K562 (cell line): ENCODE results near the gene WDR20. TPM values are rescaled to one million over a fixed set of nuclear protein-coding genes. Genes with fewer than 3 reads are reported as not detected.

Experiments used
- ATAC-seq: fragments of 200-7000 bp; cut with Tn5 transposase; 3 replicates; pipeline ENCODE4 v1.9.1; 2020; ENCODE audit warnings: moderate library complexity
- BruUV-seq: library from RNA; stranded (reverse); fragments of 400-500 nt; replicated peaks from 2 replicates; lab custom pipeline; 2021; lab: Mats Ljungman, UMichigan
- CTCF ChIA-PET: fragments of 300-600 bp; formaldehyde crosslinking; extraction: SDS; loops from one replicate; lab custom pipeline; 2021; ENCODE audit warnings: low intra/inter-chr PET ratio; lab: Yijun Ruan, JAX
- POLR2A ChIA-PET: fragments of 300-600, 350-650 bp; sonication (Branson Sonifier 250); formaldehyde crosslinking; extraction: SDS; loops from one replicate; lab custom pipeline; 2021; ENCODE audit warnings: antibody characterized with exemption, inconsistent platforms; lab: Yijun Ruan, JAX
- DNase-seq, 4 experiments: peaks; one replicate each; pipeline versions ENCODE4 v3.0.0 to v3.0.0-alpha.2; 2011 to 2018; ENCODE audit warnings: low spot score in 3 of 4, mixed read lengths in 3 of 4; ENCODE audit errors: extremely low read depth in 1 of 4
- FAIRE-seq: peaks from 2 replicates; lab custom pipeline; 2011; peaks lifted over from hg19 to GRCh38; lab: Jason Lieb, UNC
- H2AFZ ChIP-seq: 2 replicates; pipeline ENCODE4 v1.6.0; 2011; ENCODE audit warnings: low read depth, low read length, control low read depth, inconsistent platforms
- H3K27ac ChIP-seq: fragments of 200-600 bp; 3 replicates; pipeline ENCODE4 v1.8.0; 2011; ENCODE audit warnings: low read depth, mild to moderate bottlenecking, control low read depth, inconsistent platforms, low read length, moderate library complexity, mixed read lengths; ENCODE audit errors: extremely low read depth
- H3K27me3 ChIP-seq, 2 experiments: fragments of 300-600 bp in 1 of 2; 2 replicates in 1 of 2; 3 replicates in 1 of 2; pipeline versions ENCODE4 v1.6.0 to v1.8.0; 2011; ENCODE audit warnings: inconsistent platforms in 2 of 2, low read length in 2 of 2, mild to moderate bottlenecking in 1 of 2, mixed read lengths in 1 of 2, moderate library complexity in 1 of 2; ENCODE audit not compliant: control insufficient read depth in 2 of 2, insufficient read depth in 2 of 2
- H3K36me3 ChIP-seq: fragments of 300-600 bp; 3 replicates; pipeline ENCODE4 v1.8.0; 2011; ENCODE audit warnings: mild to moderate bottlenecking, low read length, inconsistent platforms; ENCODE audit not compliant: control insufficient read depth, insufficient read depth
- H3K4me1 ChIP-seq, 2 experiments: fragments of 200-600 bp in 1 of 2; replicated peaks in 1 of 2; 2 replicates in 1 of 2; 3 replicates in 1 of 2; pipeline versions ENCODE4 v1.5.1 to v1.8.0; 2011; ENCODE audit warnings: inconsistent platforms in 2 of 2, low read length in 2 of 2, mild to moderate bottlenecking in 1 of 2, mixed read lengths in 1 of 2, moderate library complexity in 1 of 2; ENCODE audit not compliant: control insufficient read depth in 2 of 2, insufficient read depth in 2 of 2
- H3K4me2 ChIP-seq: 2 replicates; pipeline ENCODE4 v1.6.1; 2011; ENCODE audit warnings: low read length, control low read depth, inconsistent platforms, mixed read lengths; ENCODE audit not compliant: insufficient read depth
- H3K4me3 ChIP-seq: fragments of 200-600 bp; sonication (generic), shearing (Covaris generic); 2 replicates; pipeline ENCODE4 v1.5.1; 2016; ENCODE audit warnings: control low read depth, inconsistent platforms
- H3K79me2 ChIP-seq: fragments of 200-600 bp; 3 replicates; pipeline ENCODE4 v1.8.0; 2011; ENCODE audit warnings: low read length, inconsistent platforms; ENCODE audit not compliant: control insufficient read depth, insufficient read depth
- H3K9ac ChIP-seq, 2 experiments: 2 replicates each; pipeline versions ENCODE4 v1.6.0 to v1.6.1; 2011; ENCODE audit warnings: low read depth in 2 of 2, low read length in 2 of 2, control low read depth in 1 of 2, inconsistent platforms in 1 of 2, mild to moderate bottlenecking in 1 of 2, mixed read lengths in 1 of 2; ENCODE audit not compliant: insufficient read depth in 1 of 2
- H3K9me1 ChIP-seq: one replicate; pipeline ENCODE4 v1.6.0; 2011; ENCODE audit warnings: inconsistent platforms, mild to moderate bottlenecking, low read length, moderate library complexity; ENCODE audit not compliant: control insufficient read depth, insufficient read depth
- H3K9me3 ChIP-seq: replicated peaks from 2 replicates; pipeline ENCODE4 v1.5.1; 2011; ENCODE audit warnings: low read depth, low read length, inconsistent platforms; ENCODE audit not compliant: control insufficient read depth, insufficient read depth
- H4K20me1 ChIP-seq: replicated peaks from 2 replicates; pipeline ENCODE4 v1.6.1; 2011; ENCODE audit warnings: low read length, inconsistent platforms, mixed read lengths; ENCODE audit not compliant: control insufficient read depth, insufficient read depth
- C11orf30 ChIP-seq: fragments of 450-650 bp; IDR thresholded peaks from 2 replicates; pipeline ENCODE4 v1.6.1; 2016; ENCODE audit warnings: low read depth, mild to moderate bottlenecking
- HNRNPUL1 ChIP-seq: fragments of 200-400 bp; formaldehyde crosslinking; IDR thresholded peaks from 2 replicates; pipeline ENCODE4 v1.6.1; 2017; ENCODE audit warnings: low read length
- PCBP1 ChIP-seq: fragments of 200-400 bp; formaldehyde crosslinking; IDR thresholded peaks from 2 replicates; pipeline ENCODE4 v1.6.1; 2018; ENCODE audit warnings: mild to moderate bottlenecking, low read depth, low read length; ENCODE audit not compliant: poor library complexity, severe bottlenecking
- SREBF2 ChIP-seq: sonication (generic); formaldehyde crosslinking; IDR thresholded peaks from 2 replicates; pipeline ENCODE4 v1.4.0; 2020; ENCODE audit warnings: mild to moderate bottlenecking, missing genetic modification reagents
- ZNF316 ChIP-seq: fragments of 450-650 bp; IDR thresholded peaks from 2 replicates; pipeline ENCODE4 v1.6.1; 2016
- ZNF609 ChIP-seq: sonication (generic); formaldehyde crosslinking; IDR thresholded peaks from 2 replicates; pipeline ENCODE4 v1.8.1; 2023; ENCODE audit warnings: missing genetic modification reagents, mild to moderate bottlenecking, borderline replicate concordance
- WGBS: fragments of 100-300 bp; shearing (Covaris generic); methylation state at CpG from one replicate; pipeline ENCODE4 v1.1.6; 2016; ENCODE audit warnings: low coverage, mixed read lengths; ENCODE audit not compliant: insufficient coverage; ENCODE audit errors: missing lambda C conversion rate; 5-methylcytosine and 5-hydroxymethylcytosine counted together
- in situ Hi-C: fragments of 300-500 bp; cut with MboI; formaldehyde crosslinking; loops from 4 replicates; pipeline ENCODE4 v1.15.0; 2018; ENCODE audit warnings: inconsistent platforms, mixed read lengths
- intact Hi-C: fragments of 100-400 bp; cut with micrococcal nuclease; formaldehyde crosslinking; loops from 2 replicates; pipeline ENCODE4 v1.14.2; 2022
- polyA plus RNA-seq, 8 experiments: library from polyadenylated mRNA; depleted of rRNA in 4 of 8; stranded (reverse) in 5 of 8; unstranded in 3 of 8; fragments of >200 nt; fragmentation: Nextera tagmentation in 2 of 8; fragmentation: Illumina TruSeq in 1 of 8; extraction: Ambion mirVana in 2 of 8; extraction: Trizol in 1 of 8; gene quantifications; 2 replicates each; pipeline versions ENCODE4 v1.2.1 to v1.2.3, GENCODE V29; 2011 to 2014; ENCODE audit warnings: inconsistent platforms in 1 of 8, missing spikeins in 1 of 8
- total RNA-seq, 7 experiments: library from RNA; depleted of rRNA in 6 of 7; stranded (reverse); fragments of >200 nt in 6 of 7; fragmentation: Illumina TruSeq in 2 of 7; extraction: Trizol in 2 of 7; gene quantifications; 2 replicates each; pipeline versions ENCODE4 v1.2.1 to v1.2.3, GENCODE V29; 2011 to 2021; ENCODE audit warnings: low replicate concordance in 1 of 7

The WDR20 gene
- total and polyA plus RNA-seq, 9 of the 15 experiments (the other 6 are each of a cell fraction or from before 2014, with no cell fraction given) = 7.0 to 15.3 (median 11.8) TPM

DNA sequence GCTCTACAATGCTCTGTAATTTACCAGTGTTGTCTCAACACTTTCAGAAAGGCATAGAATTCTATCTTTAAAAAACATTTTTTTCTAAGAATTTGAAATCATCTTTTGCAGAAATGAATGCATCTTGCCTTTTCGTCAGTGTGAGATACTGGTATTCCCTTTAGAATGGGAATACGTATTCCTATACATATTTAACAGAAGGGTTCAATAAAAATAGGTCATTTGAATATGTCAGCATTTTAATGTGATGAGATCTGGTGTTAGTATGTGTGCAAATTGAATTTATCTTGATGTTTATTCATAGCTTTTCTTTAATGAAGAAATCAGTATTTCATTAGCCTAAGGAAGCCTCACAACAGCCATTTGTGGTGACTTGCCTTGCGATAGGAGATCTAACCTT lies 44.2 kb downstream of the WDR20 start:
- FAIRE-seq = no peak
- H3K4me3 ChIP-seq = no peak overlapping the region
- whole genome bisulfite sequencing = 98% methylated on average over 3 of the region's 3 CpGs
- POLR2A ChIA-PET = interaction anchor here (0.5 kb wide), 1 partner anchor 542 kb away, joined by 3 read pairs; no protein-coding TSS in a partner anchor
- intact Hi-C loops (no loop called here), in situ Hi-C loops (no loop called here)
- no peaks in the 10 kb centered on the region; the same call in 1 of the 2 replicates for H4K20me1 ChIP-seq
- no peak overlapping the region for H3K27ac ChIP-seq
- TF ChIP-seq C11orf30 = peak; percentile 27; the same call in 1 of the 2 replicates
- TF ChIP-seq ZNF316 = peak; percentile 63
- TF ChIP-seq PCBP1 = no peak
- no peak overlapping the region for H2AFZ ChIP-seq
- H3K9me1 ChIP-seq = peaks cover 3% of the 10 kb centered on the region
- no peaks in the 10 kb centered on the region for H3K27me3 ChIP-seq
- H3K36me3 ChIP-seq = peaks cover 3% of the 10 kb centered on the region; the same call in 1 of the 3 replicates
- H3K4me1 ChIP-seq = peaks cover 0 to 24% of the 10 kb centered on the region in 2 experiments; a peak in 3 of 5 replicates
- H3K9ac ChIP-seq = no peak overlapping the region
- peaks cover 74% of the 10 kb centered on the region for H3K79me2 ChIP-seq
- H3K4me2 ChIP-seq = no peak overlapping the region
- CTCF ChIA-PET = no interaction called here
- BruUV-seq = no TSS peak
- DNase-seq = no peak
- no peak for ATAC-seq
- no peaks in the 10 kb centered on the region for H3K9me3 ChIP-seq

DNA sequence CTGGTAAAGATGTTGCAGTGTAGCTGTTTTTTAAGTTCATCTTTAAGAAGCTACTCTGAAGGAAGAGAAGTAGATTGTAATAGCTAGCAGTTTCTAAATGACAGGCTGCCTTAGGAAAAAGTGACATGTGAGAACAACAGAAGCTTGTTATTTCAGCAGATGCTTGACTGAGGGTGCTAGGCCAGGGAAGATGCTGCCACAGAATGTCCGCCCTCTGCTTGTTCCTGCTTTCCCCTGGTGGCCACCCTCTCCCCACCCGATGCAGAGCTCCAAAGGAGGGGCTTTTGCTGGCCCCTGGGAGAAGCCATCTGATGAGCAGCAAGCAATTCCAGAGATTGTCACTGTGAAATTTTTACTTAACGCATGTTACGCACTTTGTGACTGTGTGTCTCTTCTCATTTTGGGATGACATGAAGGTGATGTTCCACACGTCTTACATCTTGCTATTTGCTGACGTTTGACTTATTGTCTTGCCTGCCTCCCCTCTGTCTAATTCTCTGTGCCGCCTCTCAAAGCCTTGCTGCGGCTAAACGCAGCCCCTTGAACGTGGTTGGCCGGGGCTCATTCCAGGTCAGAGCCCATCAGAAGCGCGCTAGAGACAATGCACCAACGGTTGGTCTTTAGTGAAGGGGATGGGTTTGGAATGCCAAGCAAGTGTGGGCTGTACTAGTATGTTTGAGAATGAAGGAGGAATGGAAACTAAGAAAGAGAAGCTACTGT lies 44.8 kb downstream of the WDR20 start:
- intact Hi-C loops = no loop called here
- H3K9ac ChIP-seq = no peak overlapping the region
- H4K20me1 ChIP-seq = no peaks in the 10 kb centered on the region; the same call in 1 of the 2 replicates
- H3K9me3 ChIP-seq = no peaks in the 10 kb centered on the region
- ChIA-PET CTCF (no interaction called here), POLR2A (interaction anchor here (0.5 kb wide), 1 partner anchor 73 kb away, joined by 3 read pairs; no protein-coding TSS in a partner anchor)
- ATAC-seq (no peak), FAIRE-seq (no peak), DNase-seq (no peak)
- H3K4me1 ChIP-seq = peaks cover 0 to 25% of the 10 kb centered on the region in 2 experiments; a peak in 3 of 5 replicates
- H3K27me3 ChIP-seq = no peaks in the 10 kb centered on the region
- peaks cover 3% of the 10 kb centered on the region; the same call in 1 of the 3 replicates for H3K36me3 ChIP-seq
- in situ Hi-C loops = no loop called here
- BruUV-seq = no TSS peak
- 86% methylated on average over 9 of the region's 14 CpGs for WGBS
- H3K4me3 ChIP-seq = no peak overlapping the region
- H3K79me2 ChIP-seq = peaks cover 74% of the 10 kb centered on the region
- TF ChIP-seq HNRNPUL1 (no peak), ZNF609 (no peak), ZNF316 (peak; percentile 50), SREBF2 (CRISPR knock-in tag) (no peak)
- TF ChIP-seq, all 486 proteins: peak for 1
- Histone ChIP-seq H3K4me2 (no peak overlapping the region), H3K9me1 (peaks cover 3% of the 10 kb centered on the region), H2AFZ (no peak overlapping the region), H3K27ac (no peak overlapping the region)
